Hepatocyte (in vitro differentiated cells): ENCODE measurements around the gene TAOK3.

ENCODE experiments used
- CTCF ChIP-seq: fragments of 200-600 bp; sonication (generic); IDR thresholded peaks from 2 replicates; pipeline ENCODE4 v1.5.1; 2016; ENCODE audit warnings: antibody characterized with exemption, mild to moderate bottlenecking; ENCODE audit not compliant: poor library complexity
- EZH2 ChIP-seq: fragments of 200-600 bp; sonication (generic); IDR thresholded peaks from 2 replicates; pipeline ENCODE4 v1.6.1; 2016; ENCODE audit warnings: antibody characterized with exemption, mild to moderate bottlenecking, borderline replicate concordance

- TF ChIP-seq CTCF (peak; percentile 13), EZH2 (no peak)
Observed at GRCh38 chr12:118135788-118136558, 236.7 kb downstream of the TAOK3 start, which contains the start of gene PEBP1.
